ENCODE data around the gene SHC2.

The SHC2 gene

GRCh38 chr19:408441-408901 lies 52.4 kb downstream of the SHC2 start:
- no peak for TF ChIP-seq NFRKB (IDR thresholded peaks at IDR 0.05)
- CTCF ChIA-PET, result no interaction called here
- no peak for DNase-seq (ENCODE audit: extremely low spot score)
- POLR2A ChIA-PET, result no interaction called here

- POLR2A ChIA-PET, result no interaction called here
Observed at GRCh38 chr19:407511-408440, 53.1 kb downstream of the SHC2 start.

GRCh38 chr19:406971-407510 lies 53.8 kb downstream of the SHC2 start:
- CTCF ChIA-PET, result no interaction called here
- DNase-seq (ENCODE audit: extremely low spot score), result no peak
- TF ChIP-seq NFRKB (IDR thresholded peaks at IDR 0.05) (no peak), FOXA1 (IDR thresholded peaks at IDR 0.05) (no peak), SUZ12 (IDR thresholded peaks at IDR 0.05) (no peak), ARNT (IDR thresholded peaks at IDR 0.05) (no peak), CTBP1 (IDR thresholded peaks at IDR 0.05; ENCODE audit: borderline replicate concordance) (no peak), TARDBP (IDR thresholded peaks at IDR 0.05) (no peak), LEF1 (IDR thresholded peaks at IDR 0.05; ENCODE audit: borderline replicate concordance) (no peak), ELF4 (IDR thresholded peaks at IDR 0.05) (no peak), ZNF384 (IDR thresholded peaks at IDR 0.05) (no peak)
- POLR2A ChIA-PET, result no interaction called here

More at GRCh38 chr19:407511-408440, 53.1 kb downstream of the SHC2 start:
- CTCF ChIA-PET, result no interaction called here
- TF ChIP-seq ARNT (IDR thresholded peaks at IDR 0.05) (no peak), FOXK2 (IDR thresholded peaks at IDR 0.05) (no peak), TARDBP (IDR thresholded peaks at IDR 0.05) (no peak), BHLHE40 (IDR thresholded peaks at IDR 0.05; ENCODE audit: borderline replicate concordance) (no peak), PKNOX1 (IDR thresholded peaks at IDR 0.05) (no peak), ELF4 (IDR thresholded peaks at IDR 0.05) (no peak), SUZ12 (IDR thresholded peaks at IDR 0.05) (no peak), CTBP1 (IDR thresholded peaks at IDR 0.05; ENCODE audit: borderline replicate concordance) (no peak), SP1 (IDR thresholded peaks at IDR 0.05) (no peak), LEF1 (IDR thresholded peaks at IDR 0.05; ENCODE audit: borderline replicate concordance) (no peak), FOXA1 (IDR thresholded peaks at IDR 0.05) (no peak), NFRKB (IDR thresholded peaks at IDR 0.05) (no peak), HDGF (IDR thresholded peaks at IDR 0.05; ENCODE audit: borderline replicate concordance) (no peak), FOXM1 (IDR thresholded peaks at IDR 0.05; ENCODE audit: borderline replicate concordance) (no peak), ZNF384 (IDR thresholded peaks at IDR 0.05) (no peak), L3MBTL2 (conservative IDR thresholded peaks at IDR 0.05) (no peak)
- no peak for DNase-seq (ENCODE audit: extremely low spot score)

- DNase-seq (ENCODE audit: extremely low spot score), result no peak
- POLR2A ChIA-PET, result no interaction called here
- peak; percentile 46; the same call in 1 of the 2 replicates for TF ChIP-seq PKNOX1 (IDR thresholded peaks at IDR 0.05)
- TF ChIP-seq NFRKB (IDR thresholded peaks at IDR 0.05), result no peak
- CTCF ChIA-PET, result no interaction called here
Observed at GRCh38 chr19:406135-406781, 54.6 kb downstream of the SHC2 start.

GRCh38 chr19:405121-405965 lies 55.5 kb downstream of the SHC2 start:
- no peak for DNase-seq (ENCODE audit: extremely low spot score)
- ChIA-PET CTCF (interaction anchor here (0.6 kb wide), 1 partner anchor 98 kb away, joined by 3 read pairs; no protein-coding TSS in a partner anchor), POLR2A (no interaction called here)
- TF ChIP-seq BHLHE40 (IDR thresholded peaks at IDR 0.05; ENCODE audit: borderline replicate concordance) (no peak), CTBP1 (IDR thresholded peaks at IDR 0.05; ENCODE audit: borderline replicate concordance) (no peak), ZNF384 (IDR thresholded peaks at IDR 0.05) (no peak), ARNT (IDR thresholded peaks at IDR 0.05) (no peak), PKNOX1 (IDR thresholded peaks at IDR 0.05) (no peak), FOXM1 (IDR thresholded peaks at IDR 0.05; ENCODE audit: borderline replicate concordance) (no peak), HDGF (IDR thresholded peaks at IDR 0.05; ENCODE audit: borderline replicate concordance) (no peak), SUZ12 (IDR thresholded peaks at IDR 0.05) (no peak), FOXA1 (IDR thresholded peaks at IDR 0.05) (no peak), FOXK2 (IDR thresholded peaks at IDR 0.05) (no peak)
